MM.1S (cell line): ENCODE measurements around the gene BACE2.

ENCODE experiments used
- DNase-seq: peaks from one replicate; pipeline ENCODE4 v3.0.0-alpha.2; 2015
- H2AFZ ChIP-seq: fragments of 300-600 bp; sonication (generic); 2 replicates; pipeline ENCODE4 v1.6.0; 2016; ENCODE audit warnings: antibody characterized with exemption, low read length
- H3F3A ChIP-seq: fragments of 300-600 bp; sonication (generic); 2 replicates; pipeline ENCODE4 v1.6.1; 2016; ENCODE audit warnings: mild to moderate bottlenecking, antibody characterized with exemption, low read length, moderate library complexity, mixed read lengths; ENCODE audit not compliant: insufficient read depth
- H3K27ac ChIP-seq: fragments of 300-600 bp; sonication (generic); 2 replicates; pipeline ENCODE4 v1.5.1; 2016; ENCODE audit warnings: mild to moderate bottlenecking, low read length
- H3K27me3 ChIP-seq: fragments of 300-600 bp; sonication (generic); replicated peaks from 2 replicates; pipeline ENCODE4 v1.6.0; 2016; ENCODE audit warnings: low read length; ENCODE audit not compliant: insufficient read depth
- H3K36me3 ChIP-seq: fragments of 300-600 bp; sonication (generic); replicated peaks from 2 replicates; pipeline ENCODE4 v1.6.1; 2016; ENCODE audit warnings: mild to moderate bottlenecking, low read length, mixed read lengths; ENCODE audit not compliant: insufficient read depth
- H3K4me1 ChIP-seq: fragments of 300-600 bp; sonication (generic); 2 replicates; pipeline ENCODE4 v1.6.1; 2016; ENCODE audit warnings: low read length, mixed read lengths
- H3K4me2 ChIP-seq: fragments of 300-600 bp; sonication (generic); 2 replicates; pipeline ENCODE4 v1.6.0; 2016; ENCODE audit warnings: low read depth, low read length
- H3K4me3 ChIP-seq: fragments of 300-600 bp; sonication (generic); 2 replicates; pipeline ENCODE4 v1.5.1; 2016; ENCODE audit warnings: low read length, mixed read lengths
- H3K79me2 ChIP-seq: fragments of 300-600 bp; sonication (generic); 2 replicates; pipeline ENCODE4 v1.6.1; 2016; ENCODE audit warnings: mixed run types, low read length, mixed read lengths
- H3K9ac ChIP-seq: fragments of 300-600 bp; sonication (generic); 2 replicates; pipeline ENCODE4 v1.6.1; 2016; ENCODE audit warnings: low read length, mixed read lengths
- H3K9me2 ChIP-seq: fragments of 300-600 bp; sonication (generic); replicated peaks from 2 replicates; pipeline ENCODE4 v1.6.1; 2016; ENCODE audit warnings: mild to moderate bottlenecking, low read length, mixed read lengths; ENCODE audit not compliant: insufficient read depth
- H3K9me3 ChIP-seq: fragments of 300-600 bp; sonication (generic); replicated peaks from 2 replicates; pipeline ENCODE4 v1.6.1; 2016; ENCODE audit warnings: mild to moderate bottlenecking, low read length, mixed read lengths; ENCODE audit not compliant: insufficient read depth
- H4K20me1 ChIP-seq: fragments of 300-600 bp; sonication (generic); 2 replicates; pipeline ENCODE4 v1.6.1; 2016; ENCODE audit warnings: mild to moderate bottlenecking, low read length, moderate library complexity, mixed read lengths; ENCODE audit not compliant: insufficient read depth
- CTCF ChIP-seq: fragments of 300-600 bp; sonication (generic); IDR thresholded peaks from 2 replicates; pipeline ENCODE4 v1.5.1; 2016; ENCODE audit warnings: antibody characterized with exemption, low read length, mixed read lengths
- EZH2 ChIP-seq: fragments of 300-600 bp; sonication (generic); optimal IDR thresholded peaks from 2 replicates; pipeline ENCODE3; 2017; ENCODE audit warnings: low read depth, mild to moderate bottlenecking, antibody characterized with exemption, low read length, mixed read lengths
- EZH2phosphoT487 ChIP-seq: fragments of 300-600 bp; sonication (generic); IDR thresholded peaks from 2 replicates; pipeline ENCODE4 v1.6.1; 2018; ENCODE audit warnings: antibody characterized with exemption, low read length

Gene BACE2

GRCh38 chr21:41136286-41136685 lies 31.7 kb upstream of the BACE2 start:
- Histone ChIP-seq H3K9me3 (no peaks in the 10 kb centered on the region), H2AFZ (no peak overlapping the region), H4K20me1 (no peaks in the 10 kb centered on the region), H3K79me2 (no peaks in the 10 kb centered on the region), H3K9me2 (no peaks in the 10 kb centered on the region), H3K4me2 (no peak overlapping the region), H3F3A (no peaks in the 10 kb centered on the region), H3K4me3 (no peak overlapping the region), H3K36me3 (no peaks in the 10 kb centered on the region), H3K27me3 (0 out of 2 replicates have a peak, but pooled peaks cover 14% of the 10 kb centered on the region), H3K9ac (no peak overlapping the region), H3K27ac (no peak overlapping the region), H3K4me1 (no peaks in the 10 kb centered on the region)
- TF ChIP-seq EZH2 (no peak), CTCF (no peak), EZH2phosphoT487 (no peak)
- no peak for DNase-seq

GRCh38 chr21:41137401-41137800 lies 30.6 kb upstream of the BACE2 start:
- no peaks in the 10 kb centered on the region for H3K36me3 ChIP-seq
- H3K4me2 ChIP-seq, result no peak overlapping the region
- no peak overlapping the region for H3K9ac ChIP-seq
- no peak for DNase-seq
- peaks cover 23% of the 10 kb centered on the region for H3K27me3 ChIP-seq
- H3K79me2 ChIP-seq, result no peaks in the 10 kb centered on the region
- no peak overlapping the region for H3K27ac ChIP-seq
- H2AFZ ChIP-seq, result no peak overlapping the region
- no peaks in the 10 kb centered on the region for H4K20me1 ChIP-seq
- no peaks in the 10 kb centered on the region for H3K4me1 ChIP-seq
- H3K9me3 ChIP-seq, result no peaks in the 10 kb centered on the region
- TF ChIP-seq EZH2, result no peak
- H3F3A ChIP-seq, result no peaks in the 10 kb centered on the region
- no peak overlapping the region for H3K4me3 ChIP-seq
- no peaks in the 10 kb centered on the region for H3K9me2 ChIP-seq

- no peak overlapping the region for H2AFZ ChIP-seq
- H3K79me2 ChIP-seq, result no peaks in the 10 kb centered on the region
- H3K9ac ChIP-seq, result no peak overlapping the region
- DNase-seq, result no peak
- H3K36me3 ChIP-seq, result no peaks in the 10 kb centered on the region
- no peaks in the 10 kb centered on the region for H3F3A ChIP-seq
- H3K27ac ChIP-seq, result no peak overlapping the region
- no peaks in the 10 kb centered on the region for H3K4me1 ChIP-seq
- TF ChIP-seq CTCF, result no peak
- TF ChIP-seq EZH2, result no peak
- no peak for TF ChIP-seq EZH2phosphoT487
- peaks cover 28% of the 10 kb centered on the region for H3K27me3 ChIP-seq
- no peaks in the 10 kb centered on the region for H3K9me2 ChIP-seq
- H3K4me2 ChIP-seq, result no peak overlapping the region
- H4K20me1 ChIP-seq, result no peaks in the 10 kb centered on the region
- H3K9me3 ChIP-seq, result no peaks in the 10 kb centered on the region
- H3K4me3 ChIP-seq, result no peak overlapping the region
These were observed 30.1 kb upstream of the BACE2 start for GRCh38 chr21:41137889-41138288.

- Histone ChIP-seq H3K4me3 (no peak overlapping the region), H3K4me2 (no peak overlapping the region), H3F3A (no peaks in the 10 kb centered on the region), H3K79me2 (no peaks in the 10 kb centered on the region), H3K27ac (no peak overlapping the region), H3K9ac (no peak overlapping the region), H4K20me1 (no peaks in the 10 kb centered on the region), H3K36me3 (no peaks in the 10 kb centered on the region), H3K4me1 (no peaks in the 10 kb centered on the region), H3K27me3 (peaks cover 36% of the 10 kb centered on the region), H3K9me2 (no peaks in the 10 kb centered on the region), H3K9me3 (no peaks in the 10 kb centered on the region), H2AFZ (no peak overlapping the region)
- TF ChIP-seq EZH2phosphoT487 (no peak), EZH2 (no peak), CTCF (no peak)
- DNase-seq, result no peak
These were observed 29.2 kb upstream of the BACE2 start for GRCh38 chr21:41138711-41139110.
